Hematopoietic multipotent progenitor cell (in vitro differentiated cells): ENCODE measurements around the gene CCDC18. TPM values are rescaled to one million over a fixed set of nuclear protein-coding genes. Genes with fewer than 3 reads are reported as not detected.
"Not testable (repeated sequence)": the region's sequence is repeated elsewhere in the genome, so short reads cannot be mapped to it uniquely, and the experiment has no call there.

Experiments used
- DNase-seq, 3 donors: peaks; one replicate each; pipeline ENCODE4 v3.0.0-alpha.2; 2011 to 2015; ENCODE audit warnings: low read depth in 2 of 3, low spot score in 2 of 3
- total RNA-seq: library from RNA; depleted of rRNA; stranded (reverse); fragments of >200 nt; gene quantifications from one replicate; pipeline ENCODE4 v1.2.3, GENCODE V29; 2012

CCDC18 gene
- total RNA-seq = 4.0 TPM

GRCh38 chr1:93180723-93181613, at the start of gene CCDC18:
Gene CCDC18 (plus strand): TSS chr1:93180724. CDS start chr1:93183362, 2,638 bp downstream.
- peak; percentile 38 to 92 (median 75) for DNase-seq

DNA sequence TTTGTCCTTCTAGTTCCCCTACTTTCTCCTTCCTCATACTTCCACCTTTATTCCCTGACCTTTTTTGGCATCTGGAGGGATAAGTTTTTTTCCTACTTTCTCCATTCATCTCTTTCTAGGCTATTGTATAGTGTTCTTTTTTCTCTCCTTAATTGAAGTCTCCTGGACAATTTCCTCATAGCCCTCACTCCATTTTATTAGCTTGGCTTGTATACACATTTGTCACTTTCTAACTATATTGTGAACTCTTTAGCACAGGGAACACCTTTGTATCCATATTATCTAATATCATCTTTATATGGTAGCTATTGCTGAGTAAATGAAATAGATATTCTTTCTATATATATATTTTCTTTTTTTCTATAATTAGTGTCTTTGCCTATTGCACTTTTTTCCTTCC, 47.9 kb upstream of the CCDC18 start:
- no peak for DNase-seq

GRCh38 chr1:93136445-93136844, 44.1 kb upstream of the CCDC18 start:
- DNase-seq = no peak

- no peak for DNase-seq
Measured at GRCh38 chr1:93137604-93138292, 42.8 kb upstream of the CCDC18 start.

DNA sequence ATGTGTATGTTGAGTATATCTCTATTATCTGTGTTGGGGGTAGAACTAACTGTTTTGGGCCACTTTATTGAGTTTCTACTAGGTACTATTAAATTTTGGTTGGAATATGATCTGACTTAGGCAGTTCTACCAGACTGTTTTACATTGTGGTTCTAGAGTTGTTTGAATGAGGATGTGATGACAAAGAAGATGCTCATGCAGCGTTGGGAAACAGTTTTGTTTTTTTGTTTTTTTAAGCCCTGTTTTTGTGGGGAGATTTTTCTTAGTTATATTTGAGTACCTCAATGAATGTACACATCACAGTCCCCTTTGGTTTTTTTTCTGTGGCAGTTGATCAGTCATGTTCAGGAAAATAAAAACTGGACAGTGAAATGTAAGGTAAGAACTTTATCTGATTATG, 40.4 kb upstream of the CCDC18 start:
- no peak for DNase-seq

DNA sequence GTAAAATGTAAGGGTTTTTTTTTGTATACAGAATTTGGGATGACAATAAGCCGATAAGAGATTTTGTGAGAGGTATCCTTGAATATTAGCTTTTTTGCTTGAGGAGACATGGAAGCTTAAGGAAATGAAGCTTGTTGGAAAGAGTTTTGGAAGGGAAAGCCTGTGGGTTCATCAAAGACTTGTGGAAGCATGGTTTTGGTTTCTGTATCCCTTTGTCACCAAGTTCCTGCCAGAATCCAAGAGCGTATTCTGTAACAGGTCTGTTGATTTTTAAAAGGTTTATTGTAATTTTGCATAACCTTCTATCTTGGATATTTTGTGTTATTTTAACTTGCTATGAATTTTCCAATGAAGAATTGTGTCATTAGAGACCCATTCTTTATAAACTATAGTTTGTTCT, 38.4 kb upstream of the CCDC18 start:
- DNase-seq = no peak

DNA sequence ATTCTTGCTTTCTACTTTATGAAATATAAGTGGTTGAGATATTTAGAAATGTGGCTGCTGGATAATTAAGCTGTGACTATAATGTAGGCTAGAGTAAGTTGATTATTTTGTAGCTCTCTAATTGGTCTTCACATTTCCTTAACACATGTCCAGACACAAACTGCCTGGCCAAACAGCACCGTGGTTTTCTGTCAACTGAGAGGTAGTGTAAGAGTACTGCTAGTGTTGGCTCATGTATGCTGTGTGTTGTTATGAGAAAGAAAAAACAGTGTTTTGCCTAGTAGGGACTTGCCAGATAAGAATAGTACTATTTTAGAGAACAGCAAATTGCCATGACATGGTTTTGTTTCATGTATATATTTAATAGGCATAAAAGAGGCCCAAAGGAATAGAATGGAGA, 37.4 kb upstream of the CCDC18 start:
- no peak for DNase-seq

GRCh38 chr1:93143769-93144168, 36.8 kb upstream of the CCDC18 start:
- DNase-seq = no peak

GRCh38 chr1:93148001-93148400, 32.5 kb upstream of the CCDC18 start:
- DNase-seq = no peak

DNA sequence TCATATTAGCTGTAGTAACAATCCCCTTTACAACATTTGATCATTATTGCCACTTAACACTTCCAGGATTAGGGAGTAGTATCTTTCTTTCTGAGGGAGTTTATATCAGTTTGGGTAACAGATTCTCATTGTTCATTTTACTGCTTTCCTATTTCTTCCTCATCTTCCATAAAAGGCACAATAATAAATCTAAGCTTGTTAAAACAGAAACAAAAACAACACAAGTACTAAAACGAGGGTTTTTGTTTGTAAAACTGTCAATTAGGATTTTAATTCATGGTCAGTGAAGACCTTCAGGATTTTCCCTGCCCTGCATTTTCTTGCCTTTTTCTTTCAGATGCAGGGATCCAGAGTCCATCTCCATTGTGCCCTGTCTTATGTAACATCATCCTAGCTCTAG, 29.8 kb upstream of the CCDC18 start:
- DNase-seq = no peak

DNA sequence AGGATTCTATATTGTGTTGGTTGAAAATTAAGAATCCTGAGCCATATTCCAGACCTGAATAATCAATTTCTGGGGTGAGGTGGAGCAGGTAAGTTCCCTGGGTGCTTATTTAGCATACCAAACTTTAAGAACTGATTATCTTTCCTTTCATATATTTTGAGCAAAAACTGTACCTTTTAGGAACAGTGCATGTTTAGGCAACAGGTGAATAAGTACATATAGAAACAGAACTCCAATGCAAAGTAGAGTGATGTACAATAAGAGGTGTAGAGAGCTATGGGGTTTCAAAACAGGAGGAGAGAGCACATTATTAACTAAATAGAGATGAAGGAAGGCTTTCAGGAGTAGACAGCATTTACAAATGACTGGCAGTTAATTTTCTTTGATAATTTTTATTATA, 29.1 kb upstream of the CCDC18 start:
- no peak for DNase-seq

GRCh38 chr1:93152835-93153234, 27.7 kb upstream of the CCDC18 start:
- DNase-seq = no peak

DNA sequence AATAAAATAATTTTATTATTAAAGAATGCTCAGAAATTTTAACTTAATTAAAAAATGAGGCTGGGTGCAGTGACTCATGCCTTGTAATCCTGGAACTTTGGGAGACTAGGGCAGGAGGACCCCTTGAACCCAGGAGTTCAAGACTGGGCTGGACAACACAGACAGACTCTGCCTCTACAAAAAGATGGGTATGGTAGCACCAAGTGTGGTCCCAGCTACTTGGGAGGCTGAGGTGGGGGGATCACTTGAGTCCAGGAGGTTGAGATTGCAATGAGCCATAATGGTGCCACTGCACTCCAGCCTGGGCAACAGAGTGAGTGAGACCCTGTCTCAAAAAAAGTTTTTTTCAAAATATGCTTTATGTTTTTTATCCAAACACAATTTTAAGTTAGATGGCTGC, 25.6 kb upstream of the CCDC18 start:
- DNase-seq = no peak

DNA sequence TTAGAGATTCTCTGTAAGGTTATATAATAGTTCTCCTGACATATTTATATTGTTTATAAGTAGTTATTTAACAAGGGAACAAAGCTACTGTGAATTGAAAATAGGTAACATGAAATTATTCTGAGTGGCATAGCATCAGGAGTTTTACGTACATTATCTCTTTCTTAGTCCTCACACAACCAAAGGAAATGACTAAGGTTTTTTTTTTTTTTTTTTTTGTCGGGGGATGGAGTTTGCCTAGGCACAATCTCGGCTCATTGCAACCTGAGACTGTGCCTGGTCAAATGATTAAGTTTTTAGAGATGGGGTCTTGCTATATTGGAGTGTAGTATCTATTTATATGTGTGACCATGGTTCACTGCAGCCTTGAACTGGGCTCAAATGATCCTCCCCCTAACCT, 25.2 kb upstream of the CCDC18 start:
- DNase-seq = peak in 2 of 3 donors; percentile 33 to 42

DNA sequence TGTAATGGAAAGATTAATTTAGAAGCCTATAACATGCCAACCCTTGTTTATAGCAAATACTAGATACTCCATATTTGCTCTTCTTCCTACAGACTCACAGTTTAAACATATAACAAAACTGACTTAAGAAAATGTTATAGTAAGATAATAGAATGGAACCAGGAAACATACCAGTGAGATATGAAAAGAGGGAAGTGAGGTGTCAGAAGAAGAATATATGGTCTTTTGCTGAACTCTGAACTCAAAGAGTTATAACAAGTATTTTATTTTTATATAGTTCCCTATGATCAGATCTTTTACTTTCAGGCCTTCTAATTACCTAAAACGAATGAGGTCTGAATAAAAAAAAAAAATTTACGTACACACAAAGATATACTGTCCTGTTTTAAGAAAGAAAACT, 21.2 kb upstream of the CCDC18 start:
- peak in 1 of 3 donors; percentile 28 for DNase-seq

- not testable (repeated sequence) for DNase-seq
Measured at GRCh38 chr1:93163314-93163713, 17.2 kb upstream of the CCDC18 start.

DNA sequence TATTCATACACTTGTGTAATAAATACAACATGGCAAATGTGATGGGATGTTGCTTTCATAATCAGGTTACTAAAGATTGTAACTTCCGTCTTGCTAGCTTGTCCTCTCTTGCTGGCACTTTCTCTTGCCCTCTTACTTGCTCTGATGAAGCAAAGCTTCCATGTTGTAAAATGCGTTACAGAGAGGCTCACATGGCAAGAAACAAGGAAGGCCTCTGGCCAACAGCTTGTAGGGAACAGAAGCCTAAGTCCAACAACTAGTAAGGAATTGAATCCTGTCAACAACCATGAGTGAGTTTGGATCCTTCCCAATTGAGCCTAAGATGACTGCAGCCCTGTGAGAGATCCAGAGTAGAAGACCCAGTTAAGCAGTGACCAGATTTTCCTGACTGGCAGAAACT, 15.7 kb upstream of the CCDC18 start:
- DNase-seq = no peak

GRCh38 chr1:93165895-93166294, 14.6 kb upstream of the CCDC18 start:
- not testable (repeated sequence) for DNase-seq

GRCh38 chr1:93167006-93167405, 13.5 kb upstream of the CCDC18 start:
- no peak for DNase-seq

GRCh38 chr1:93170141-93170678, 10.3 kb upstream of the CCDC18 start:
- not testable (repeated sequence) for DNase-seq

DNA sequence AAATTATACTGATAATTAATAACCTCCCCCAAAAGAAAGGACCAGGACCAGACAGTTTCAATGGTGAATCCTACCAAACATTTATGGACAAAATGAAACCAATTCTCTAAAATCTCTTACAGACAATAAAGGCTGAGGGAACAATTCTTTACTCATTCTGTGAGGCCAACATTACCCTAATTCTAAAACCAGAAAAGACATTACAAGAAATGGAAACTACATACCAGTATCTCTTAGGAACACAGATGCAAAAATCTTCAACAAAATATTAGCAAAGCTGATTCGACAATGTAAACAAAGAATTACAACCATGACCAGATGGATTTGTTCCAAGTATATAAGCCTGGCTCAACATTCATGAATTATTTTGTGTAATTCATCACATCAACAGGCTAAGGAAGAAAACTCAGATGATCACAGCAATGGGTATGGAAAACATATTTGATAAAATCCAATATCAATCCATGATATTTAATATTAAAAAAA, 8.9 kb upstream of the CCDC18 start:
- DNase-seq = no peak

- DNase-seq = no peak
Measured at GRCh38 chr1:93172778-93173177, 7.7 kb upstream of the CCDC18 start.
